Measurements from ENCODE around the gene EPHA6. TPM values are rescaled to one million over a fixed set of nuclear protein-coding genes. Genes with fewer than 3 reads are reported as not detected.

The EPHA6 gene
- total RNA-seq, 1 experiment from 2014 or later, result 0.61 TPM

DNA sequence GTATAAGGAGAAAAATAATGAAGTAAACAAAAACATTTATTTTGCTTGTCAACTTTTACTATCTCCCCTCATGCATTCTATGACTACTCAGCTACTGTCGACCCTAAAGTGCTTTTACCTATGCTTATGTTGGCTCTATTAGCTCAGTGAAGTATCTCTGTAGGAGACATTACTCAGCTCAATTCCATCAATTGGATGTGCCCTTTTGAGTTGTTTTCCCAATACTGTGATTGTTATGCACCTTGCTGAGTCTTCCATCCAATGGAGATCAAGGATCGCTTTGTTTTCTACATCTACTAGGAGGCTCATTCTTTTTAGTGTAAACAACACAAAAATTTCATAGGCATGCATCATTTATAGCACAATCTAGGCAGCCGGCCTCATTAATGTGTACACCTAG, 546.4 kb downstream of the EPHA6 start:
- Histone ChIP-seq H2BK20ac (ENCODE audit: low read depth, low read length, poor library complexity, severe bottlenecking) (no peak overlapping the region), H3K4me2 (ENCODE audit: insufficient read depth, insufficient read length, low read length) (no peak overlapping the region), H2BK120ac (ENCODE audit: low read depth, low read length, poor library complexity, severe bottlenecking) (no peak overlapping the region), H3K23ac (ENCODE audit: insufficient read length, low read depth, low read length) (no peak overlapping the region), H3K14ac (ENCODE audit: insufficient read depth, low read length) (no peak overlapping the region), H3K79me1 (ENCODE audit: insufficient read depth, low read depth, low read length, poor library complexity, severe bottlenecking) (no peaks in the 10 kb centered on the region), H2AFZ (ENCODE audit: low read length) (no peak overlapping the region), H4K91ac (ENCODE audit: insufficient read length, low read depth, low read length) (no peak overlapping the region), H4K5ac (ENCODE audit: insufficient read length, low read depth, low read length) (no peak overlapping the region), H3K23me2 (ENCODE audit: insufficient read length, low read depth, low read length, poor library complexity, severe bottlenecking) (no peaks in the 10 kb centered on the region), H2AK5ac (ENCODE audit: insufficient read length, low read length) (no peak overlapping the region), H3K9ac (ENCODE audit: extremely low read depth, insufficient read length, low read length) (no peak overlapping the region), H3K27me3 (ENCODE audit: insufficient read depth, low read length) (no peaks in the 10 kb centered on the region), H3K27ac (ENCODE audit: insufficient read length, low read depth, low read length) (no peak overlapping the region), H4K8ac (replicated peaks; ENCODE audit: insufficient read length, low read depth, low read length) (no peak overlapping the region), H3K9me3 (ENCODE audit: control insufficient read depth, low read depth, low read length) (no peaks in the 10 kb centered on the region), H2BK5ac (ENCODE audit: insufficient read length, low read length) (no peak overlapping the region), H2BK15ac (ENCODE audit: low read depth, low read length) (no peak overlapping the region), H3K4ac (ENCODE audit: low read depth, low read length) (no peak overlapping the region), H3K18ac (ENCODE audit: insufficient read length, low read depth, low read length) (no peak overlapping the region), H3K56ac (ENCODE audit: insufficient read length, low read depth, low read length) (no peak overlapping the region), H2BK12ac (ENCODE audit: insufficient read length, low read depth, low read length) (no peak overlapping the region), H3K79me2 (ENCODE audit: insufficient read depth, low read length) (no peaks in the 10 kb centered on the region), H3T11ph (ENCODE audit: low read length) (no peak overlapping the region), H4K20me1 (ENCODE audit: control insufficient read depth, insufficient read depth, insufficient read length) (no peaks in the 10 kb centered on the region), H3K4me1 (ENCODE audit: insufficient read depth, low read length) (peaks cover 2% of the 10 kb centered on the region; the same call in 1 of the 2 replicates)
- DNase-seq, result no peak
- Mint-ChIP-seq H3K27me3 (ENCODE audit: low read depth) (no peaks in the 10 kb centered on the region), H3K27ac (no peak overlapping the region), H3K36me3 (ENCODE audit: insufficient read depth in 1 of 3, low read depth in 3 of 3) (no peaks in the 10 kb centered on the region; a peak in 1 of 7 replicates), H3K4me3 (no peak overlapping the region), H3K9me3 (no peaks in the 10 kb centered on the region), H3K4me1 (peaks cover 19 to 21% of the 10 kb centered on the region in 2 experiments)
- WGBS (ENCODE audit: extremely low coverage, insufficient read length, low lambda C conversion rate), result no CpG with 5 or more reads among the region's 3 CpGs
- TF ChIP-seq, protein P1, sequence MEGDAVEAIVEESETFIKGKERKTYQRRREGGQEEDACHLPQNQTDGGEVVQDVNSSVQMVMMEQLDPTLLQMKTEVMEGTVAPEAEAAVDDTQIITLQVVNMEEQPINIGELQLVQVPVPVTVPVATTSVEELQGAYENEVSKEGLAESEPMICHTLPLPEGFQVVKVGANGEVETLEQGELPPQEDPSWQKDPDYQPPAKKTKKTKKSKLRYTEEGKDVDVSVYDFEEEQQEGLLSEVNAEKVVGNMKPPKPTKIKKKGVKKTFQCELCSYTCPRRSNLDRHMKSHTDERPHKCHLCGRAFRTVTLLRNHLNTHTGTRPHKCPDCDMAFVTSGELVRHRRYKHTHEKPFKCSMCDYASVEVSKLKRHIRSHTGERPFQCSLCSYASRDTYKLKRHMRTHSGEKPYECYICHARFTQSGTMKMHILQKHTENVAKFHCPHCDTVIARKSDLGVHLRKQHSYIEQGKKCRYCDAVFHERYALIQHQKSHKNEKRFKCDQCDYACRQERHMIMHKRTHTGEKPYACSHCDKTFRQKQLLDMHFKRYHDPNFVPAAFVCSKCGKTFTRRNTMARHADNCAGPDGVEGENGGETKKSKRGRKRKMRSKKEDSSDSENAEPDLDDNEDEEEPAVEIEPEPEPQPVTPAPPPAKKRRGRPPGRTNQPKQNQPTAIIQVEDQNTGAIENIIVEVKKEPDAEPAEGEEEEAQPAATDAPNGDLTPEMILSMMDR (conservative IDR thresholded peaks at IDR 0.05), result no peak
